Uterus (tissue), 2 donors: Measurements from ENCODE around the gene TIMP3.
"Not testable (repeated sequence)": the region's sequence is repeated elsewhere in the genome, so short reads cannot be mapped to it uniquely, and the experiment has no call there.

Source experiments
- CTCF ChIP-seq, 4 experiments: fragments of 200-600 bp in 2 of 4; fragments of 450-650 bp in 2 of 4; sonication (generic) in 2 of 4; IDR thresholded peaks; one replicate each; pipeline ENCODE4 v1.5.1; 2016 to 2019; ENCODE audit warnings: antibody characterized with exemption in 4 of 4, mild to moderate bottlenecking in 2 of 4, moderate library complexity in 1 of 4
- POLR2A ChIP-seq, 2 donors: fragments of 450-650 bp; IDR thresholded peaks; one replicate each; pipeline ENCODE4 v1.6.1; 2016; ENCODE audit warnings: antibody characterized with exemption in 2 of 2, mild to moderate bottlenecking in 1 of 2, moderate library complexity in 1 of 2

DNA sequence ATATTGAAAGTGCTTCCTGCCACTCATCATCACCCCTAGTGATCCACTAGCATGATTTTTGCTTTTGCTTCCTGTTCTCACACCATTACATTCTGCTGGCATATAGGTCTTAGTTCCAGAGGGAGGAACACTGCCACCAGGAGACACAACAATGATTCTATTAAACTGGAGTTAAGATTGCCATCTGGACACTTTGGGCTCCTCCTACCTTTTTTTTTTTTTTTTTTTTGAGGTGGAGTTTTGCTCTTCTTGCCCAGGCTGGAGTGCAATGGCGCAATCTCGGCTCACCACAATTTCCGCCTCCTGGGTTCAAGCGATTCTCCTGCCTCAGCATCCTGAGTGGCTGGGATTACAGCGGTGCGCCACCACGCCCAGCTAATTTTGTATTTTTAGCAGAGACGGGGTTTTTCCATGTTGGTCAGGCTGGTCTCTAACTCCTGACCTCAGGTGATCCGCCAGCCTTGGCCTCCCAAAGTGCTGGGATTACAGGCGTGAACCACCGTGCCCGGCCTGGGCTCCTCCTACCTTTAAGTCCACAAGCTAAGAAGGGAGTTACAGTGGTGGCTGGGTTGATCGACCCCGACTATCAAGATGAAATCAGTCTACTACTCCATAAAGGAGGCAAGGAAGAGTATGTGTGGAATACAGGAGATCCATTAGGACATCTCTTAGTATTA, 44.3 kb upstream of the TIMP3 start:
- TF ChIP-seq CTCF, POLR2A (IDR thresholded peaks at IDR 0.05): not testable (repeated sequence)
